ENCODE measurements around the gene AKAP7.
"Not testable (repeated sequence)": the region's sequence is repeated elsewhere in the genome, so short reads cannot be mapped to it uniquely, and the experiment has no call there.

Gene AKAP7

DNA sequence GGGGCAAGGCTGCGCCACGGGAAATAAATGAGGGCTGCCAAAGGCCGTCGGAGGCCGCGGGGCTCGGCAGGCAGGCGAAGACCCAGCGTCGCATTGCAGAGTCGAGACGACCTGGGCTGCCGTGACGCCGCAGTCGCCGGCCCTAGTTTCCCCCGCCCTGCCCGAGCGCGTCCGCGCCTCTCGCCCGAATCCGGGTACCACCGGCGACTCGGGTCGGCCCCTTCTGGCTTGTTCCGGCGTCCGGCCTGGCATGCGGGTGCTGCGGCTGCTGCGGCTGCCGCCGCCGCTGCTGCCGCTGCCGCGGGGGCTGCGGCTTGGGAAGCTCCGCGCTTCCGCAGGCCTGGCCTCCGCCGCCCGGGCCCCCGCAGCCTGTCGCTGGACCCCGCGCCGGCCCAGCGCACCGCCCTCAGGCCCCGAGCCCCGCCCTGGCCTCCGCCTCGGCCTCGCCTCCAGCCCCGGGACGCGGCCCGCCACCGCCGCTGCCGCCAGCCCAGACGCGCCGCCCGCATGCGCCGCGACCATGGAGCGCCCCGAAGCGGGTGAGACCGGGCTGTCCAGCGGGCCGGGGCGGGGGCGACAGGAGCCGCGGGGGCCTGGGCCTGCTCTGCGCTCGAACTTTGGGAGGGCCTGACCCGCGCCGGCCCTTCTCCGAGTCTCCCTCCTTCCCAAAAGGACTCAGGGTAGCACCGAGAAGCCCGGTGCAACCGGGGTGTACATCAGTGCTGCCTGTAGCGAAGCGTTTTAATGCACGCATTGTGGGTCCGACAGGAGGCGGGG is at the start of gene AKAP7:
Gene AKAP7, plus strand, starts transcription at position 224 of the 777 bp plus-strand sequence. Its CDS starts 297 bp downstream, at position 521.
- peak; percentile 31 for DNase-seq

GRCh38 chr6:131090339-131090738 is 44.9 kb upstream of the AKAP7 start:
- not testable (repeated sequence) for DNase-seq

DNA sequence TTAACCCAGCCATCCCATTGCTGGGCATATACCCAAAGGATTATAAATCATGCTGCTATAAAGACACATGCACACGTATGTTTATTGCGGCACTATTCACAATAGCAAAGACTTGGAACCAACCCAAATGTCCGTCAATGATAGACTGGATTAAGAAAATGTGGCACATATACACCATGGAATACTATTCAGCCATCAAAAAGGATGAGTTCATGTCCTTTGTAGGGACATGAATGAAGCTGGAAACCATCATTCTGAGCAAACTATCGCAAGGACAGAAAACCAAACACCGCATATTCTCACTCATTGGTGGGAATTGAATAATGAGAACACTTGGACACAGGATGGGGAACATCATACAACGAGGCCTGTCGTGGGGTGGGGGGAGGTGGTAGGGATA is 43.3 kb upstream of the AKAP7 start:
- DNase-seq = not testable (repeated sequence)

DNA sequence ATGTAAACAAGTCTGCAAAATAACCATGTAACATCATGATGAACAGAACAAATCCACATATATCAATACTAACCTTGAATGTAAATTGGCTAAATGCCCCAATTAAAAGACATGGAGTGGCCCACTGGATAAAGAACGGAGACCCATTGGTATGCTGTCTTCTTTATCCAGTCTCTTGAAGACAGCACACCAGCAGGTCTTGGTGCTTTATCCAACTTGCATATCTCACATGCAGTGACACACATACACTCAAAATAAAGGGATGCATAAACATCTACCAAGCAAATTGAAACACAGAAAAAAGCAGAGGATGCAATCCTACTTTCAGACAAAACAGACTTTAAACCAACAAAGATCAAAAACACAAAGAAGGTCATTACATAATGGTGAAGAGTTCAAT is 41.9 kb upstream of the AKAP7 start:
- DNase-seq = no peak

- no peak for DNase-seq
Observed at GRCh38 chr6:131096786-131097185, 38.5 kb upstream of the AKAP7 start.

DNA sequence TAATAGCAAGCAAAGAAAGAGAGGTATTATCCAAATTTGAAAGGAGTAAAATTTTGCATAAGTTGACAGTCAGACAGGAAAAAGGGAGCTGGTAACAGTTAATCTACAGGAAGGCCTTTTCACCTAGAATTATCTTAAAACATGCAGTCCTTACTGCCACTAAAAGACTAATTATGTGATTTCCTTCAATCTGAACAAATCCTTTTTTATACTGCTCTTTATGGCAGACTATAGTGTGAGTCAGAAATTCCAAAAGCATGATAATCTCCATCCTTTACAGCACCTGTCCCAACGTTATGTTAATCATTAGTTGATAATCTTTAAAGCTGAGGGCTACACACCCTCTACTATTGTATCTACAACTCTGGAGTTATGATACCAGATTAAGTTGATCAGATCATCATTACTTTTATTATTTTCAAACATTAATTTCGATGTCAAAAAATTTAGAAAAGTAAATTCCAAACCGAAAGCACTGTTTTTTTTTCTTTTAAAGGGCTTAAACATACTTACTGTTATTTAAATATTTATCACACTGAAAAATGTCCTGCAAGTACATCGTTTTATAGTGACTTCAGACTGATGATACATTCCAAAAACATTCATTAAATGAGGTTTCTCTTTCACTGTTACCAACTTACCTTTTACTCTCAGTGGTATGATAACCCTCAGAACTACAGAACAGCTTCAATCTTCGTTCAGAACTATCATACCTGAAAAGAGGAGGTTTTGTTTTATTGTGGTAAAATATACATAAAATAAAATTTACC is 33.2 kb upstream of the AKAP7 start:
- DNase-seq = no peak

DNA sequence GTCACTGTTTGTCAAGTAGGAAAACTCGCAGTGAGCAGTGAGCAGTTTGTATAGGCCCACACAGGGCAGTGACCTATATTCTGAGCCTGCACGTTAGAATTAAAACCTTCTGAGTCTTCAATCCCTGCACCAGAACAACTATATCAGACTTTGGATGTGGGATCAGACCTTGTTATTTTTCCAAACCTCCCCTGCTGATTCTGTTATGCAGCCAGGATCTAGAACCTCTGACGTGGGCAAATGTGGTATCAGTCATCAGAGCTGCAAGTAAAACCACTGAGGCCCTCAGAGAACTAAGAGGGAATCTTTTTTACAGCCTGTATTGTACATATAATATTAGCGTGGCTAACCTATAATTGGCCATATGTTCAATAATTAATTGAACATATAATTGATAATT is 32.0 kb upstream of the AKAP7 start:
- no peak for DNase-seq

- DNase-seq = no peak
Observed at GRCh38 chr6:131103901-131104300, 31.4 kb upstream of the AKAP7 start.

DNA sequence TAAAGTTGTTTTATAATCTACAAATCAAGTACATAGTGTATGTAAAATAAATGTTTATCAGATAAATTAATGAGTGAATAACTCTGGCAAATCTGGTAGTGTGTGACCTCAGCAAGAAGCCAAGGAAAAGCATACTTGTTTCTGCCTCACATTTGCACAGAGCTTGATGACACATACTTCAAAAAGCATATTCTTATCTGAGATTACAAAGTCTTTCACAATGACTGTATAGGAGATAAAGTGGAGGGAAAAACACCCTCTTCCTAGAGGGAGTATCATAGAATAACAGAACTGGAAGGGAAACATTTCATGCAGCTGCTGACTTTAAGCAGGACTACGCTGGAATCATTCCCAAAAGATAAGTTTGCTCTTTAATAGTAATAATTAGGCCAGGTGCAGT is 28.1 kb upstream of the AKAP7 start:
- DNase-seq = no peak

DNA sequence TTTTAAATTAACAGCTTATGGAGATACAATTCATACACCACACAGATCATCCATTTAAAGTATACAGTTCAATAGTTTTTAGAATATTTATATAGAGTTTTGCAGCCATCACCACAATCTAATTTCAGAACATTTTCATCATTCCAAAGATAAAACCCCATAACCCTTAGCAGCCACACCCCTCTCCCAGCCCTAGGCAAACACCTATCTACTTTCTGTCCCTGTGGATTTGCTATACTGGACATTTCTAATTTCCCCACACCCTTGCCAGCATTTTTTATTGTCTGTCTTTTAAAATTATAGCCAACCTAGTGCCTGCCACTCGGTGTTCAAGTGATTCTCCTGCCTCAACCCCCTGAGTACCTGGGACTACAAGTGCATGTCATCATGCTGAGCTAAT is 23.0 kb upstream of the AKAP7 start:
- DNase-seq = no peak

DNA sequence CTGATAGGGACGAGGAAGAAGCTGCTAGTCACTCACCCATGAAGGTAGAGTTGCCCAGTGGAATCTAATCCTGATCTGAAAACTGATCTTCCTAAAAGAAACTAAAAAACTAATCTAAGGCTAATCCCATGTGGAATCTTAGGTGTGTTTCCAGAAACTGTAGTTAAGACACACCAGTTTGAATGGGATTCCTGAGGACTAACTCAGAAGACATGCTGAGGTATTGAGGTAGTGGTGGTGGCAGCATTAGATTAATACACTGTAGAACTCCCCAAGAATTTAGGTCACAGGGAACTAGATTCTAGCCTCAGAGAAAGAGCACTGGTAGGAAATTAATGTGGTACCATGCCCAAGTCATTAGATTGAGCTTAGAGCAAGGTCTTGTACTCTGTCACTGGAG is 19.6 kb upstream of the AKAP7 start:
- no peak for DNase-seq

- no peak for DNase-seq
Observed at GRCh38 chr6:131116321-131116720, 18.9 kb upstream of the AKAP7 start.

GRCh38 chr6:131116755-131117360 is 18.4 kb upstream of the AKAP7 start:
- no peak for DNase-seq

GRCh38 chr6:131117878-131118277 is 17.4 kb upstream of the AKAP7 start:
- DNase-seq = no peak

DNA sequence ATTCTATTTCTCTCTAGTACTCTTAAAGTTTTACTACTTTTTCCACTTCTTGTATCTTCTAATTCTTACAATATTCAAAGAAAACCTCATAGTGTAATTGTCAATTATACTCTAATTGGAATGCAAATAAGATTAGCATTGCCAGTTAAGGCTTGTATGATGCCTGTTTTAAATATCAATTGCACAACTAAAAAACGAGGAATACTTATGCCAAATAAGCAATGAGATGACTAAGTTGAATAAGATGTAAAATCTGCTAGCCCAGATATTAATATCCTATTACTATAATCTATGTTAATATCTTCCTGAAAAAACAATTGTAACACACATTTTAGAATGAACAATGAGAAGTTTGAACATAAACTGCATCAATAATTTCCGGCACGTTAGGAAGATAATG is 13.3 kb upstream of the AKAP7 start:
- no peak for DNase-seq

DNA sequence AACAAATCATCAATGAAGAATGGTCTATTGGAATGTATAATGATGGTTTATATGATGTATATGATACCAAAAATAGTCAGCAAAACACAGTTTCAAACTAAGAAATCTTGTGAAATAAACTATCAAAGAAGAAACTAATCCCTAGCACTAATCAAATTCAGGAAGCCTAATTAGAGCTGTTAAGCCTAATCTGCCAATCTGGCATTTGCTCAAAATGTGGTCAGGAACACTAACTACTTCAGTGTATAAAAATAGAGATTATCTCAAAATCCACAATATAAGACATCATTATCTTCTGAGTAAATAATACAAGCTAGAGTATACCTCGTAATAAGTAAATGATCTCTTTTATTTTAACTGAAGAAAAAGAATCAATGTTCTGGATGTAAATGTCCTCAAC is 12.8 kb upstream of the AKAP7 start:
- DNase-seq = no peak

DNA sequence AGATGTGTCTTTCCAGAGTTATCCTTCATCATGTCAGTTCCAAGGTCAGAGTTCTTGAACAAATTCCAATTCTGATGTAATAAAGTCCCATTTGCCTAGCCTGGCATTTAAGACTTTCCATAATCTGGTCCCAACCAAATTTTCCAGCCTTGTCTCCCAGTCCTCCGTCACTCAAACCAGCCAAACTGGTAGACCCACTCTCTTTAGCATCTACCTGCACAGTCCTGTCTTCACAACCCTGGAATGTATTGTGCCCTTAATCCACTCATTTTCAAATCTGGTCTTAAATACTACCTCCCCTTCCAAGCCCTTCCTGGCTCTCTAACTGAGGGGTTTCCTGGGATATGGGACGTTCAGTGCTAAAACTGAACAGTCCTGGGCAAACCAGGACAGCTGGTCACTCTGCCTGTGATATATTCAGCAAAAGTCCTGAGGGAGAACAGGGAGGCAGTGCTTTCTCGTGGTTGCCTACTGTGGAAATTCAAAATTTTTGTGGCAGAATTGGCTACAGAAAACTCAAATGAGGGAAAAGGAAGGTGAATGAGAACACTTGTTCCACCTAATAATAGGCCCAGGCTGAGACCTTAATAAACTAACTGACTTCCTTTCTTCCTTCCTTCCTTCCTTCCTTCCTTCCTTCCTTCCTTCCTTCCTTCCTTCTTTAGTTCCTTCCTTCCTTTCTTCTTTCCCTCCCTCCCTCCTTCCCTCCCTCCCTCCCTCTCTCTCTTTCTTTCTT is 10.8 kb upstream of the AKAP7 start:
- DNase-seq = no peak

- DNase-seq = no peak
Observed at GRCh38 chr6:131125431-131125830, 9.8 kb upstream of the AKAP7 start.

DNA sequence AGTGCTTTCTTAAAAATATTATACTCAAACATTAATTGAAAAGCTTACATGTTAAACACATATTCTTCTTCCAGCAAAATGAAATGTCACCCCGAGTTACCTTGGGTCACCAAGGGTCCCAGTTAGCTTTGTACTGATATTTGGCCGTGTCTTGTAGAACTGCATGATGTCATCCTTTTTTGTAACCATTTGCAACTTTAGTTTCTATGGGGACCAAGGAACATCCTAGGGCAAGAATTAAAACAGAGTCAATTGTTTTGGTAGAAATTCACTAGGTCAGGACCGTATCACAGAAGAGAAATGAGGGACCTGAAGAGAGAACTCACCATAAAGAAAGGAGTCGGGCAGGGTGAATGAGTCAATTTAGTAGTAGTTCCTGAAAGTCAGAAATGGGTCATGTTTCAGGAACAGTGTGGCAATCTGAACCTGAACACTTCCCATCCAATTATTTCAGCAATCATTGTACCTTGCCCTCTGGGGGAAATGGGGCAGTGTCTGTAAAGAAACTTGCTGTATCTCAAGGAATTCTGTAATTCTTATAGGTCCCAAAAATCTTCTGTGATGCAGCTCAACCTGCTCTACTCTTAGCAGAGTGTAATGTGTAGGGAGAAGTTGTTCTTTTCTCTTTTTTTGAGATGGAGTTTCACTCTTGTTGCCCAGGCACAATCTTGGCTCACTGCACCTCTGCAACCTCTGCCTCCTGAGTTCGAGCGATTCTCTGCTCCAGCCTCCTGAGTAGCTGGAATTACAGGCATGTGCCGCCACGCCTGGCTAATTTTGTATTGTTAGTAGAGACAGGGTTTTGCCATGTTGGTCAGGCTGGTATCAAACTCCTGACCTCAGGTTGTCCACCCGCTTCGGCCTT is 5.3 kb upstream of the AKAP7 start:
- DNase-seq = no peak

DNA sequence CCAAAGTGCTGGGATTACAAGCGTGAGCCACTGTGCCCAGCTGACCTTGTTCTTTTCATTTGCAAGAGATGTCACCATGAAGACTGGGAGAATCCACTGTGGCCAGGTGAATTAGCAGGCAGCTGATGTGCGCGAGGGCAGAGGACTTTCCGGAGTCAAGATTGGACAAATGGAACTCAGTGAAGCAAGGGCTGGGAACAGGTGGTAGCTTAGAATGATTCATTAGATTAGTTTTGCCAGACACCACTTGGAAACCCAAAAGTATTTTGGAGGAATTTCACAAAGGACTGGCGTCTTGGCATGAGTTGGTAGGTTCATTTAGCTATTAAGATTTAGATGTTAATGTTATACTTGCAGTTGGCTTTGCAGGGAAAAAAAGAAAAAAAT is 4.7 kb upstream of the AKAP7 start:
- no peak for DNase-seq

DNA sequence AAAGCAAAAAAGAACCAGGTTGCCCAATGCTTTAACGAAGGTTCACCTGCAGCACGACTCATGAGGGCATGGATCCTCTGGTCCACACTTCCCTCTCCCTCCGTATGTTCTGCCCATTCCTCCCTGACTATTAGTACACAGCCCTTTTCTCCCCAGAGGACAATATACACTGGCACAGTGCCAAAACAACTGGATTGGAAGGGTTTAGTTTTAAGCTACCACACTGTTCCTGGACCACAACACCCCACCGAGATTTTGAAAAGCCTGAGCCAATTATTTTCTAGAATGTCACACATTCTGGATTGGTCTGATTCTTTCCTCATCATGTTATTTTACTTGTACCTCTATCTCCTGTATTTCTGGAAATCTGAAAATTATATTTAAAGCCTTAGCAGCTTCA is 2.9 kb upstream of the AKAP7 start:
- DNase-seq = no peak
